Natural killer cell (primary cell): ENCODE results near the gene THSD7B. TPM values are rescaled to one million over a fixed set of nuclear protein-coding genes. Genes with fewer than 3 reads are reported as not detected.

Source experiments
- ATAC-seq, 3 donors: fragments of 150-1000 bp in 2 of 3; fragments of 200-7000 bp in 1 of 3; cut with Tn5 transposase; 1 replicate in 1 of 3; 2 replicates in 2 of 3; pipeline ENCODE4 v1.10.0; 2021; ENCODE audit warnings: mild to moderate bottlenecking in 2 of 3, moderate library complexity in 2 of 3
- DNase-seq, 2 donors: peaks; one replicate each; pipeline versions ENCODE4 v3.0.0 to v3.0.0-alpha.2; 2013 to 2021; ENCODE audit warnings: mixed read lengths in 1 of 2
- H3K27ac ChIP-seq: one replicate; pipeline ENCODE4 v1.5.1; 2013; ENCODE audit warnings: mild to moderate bottlenecking, low read length
- H3K27me3 ChIP-seq: one replicate; pipeline ENCODE4 v1.6.1; 2013; ENCODE audit warnings: low read length; ENCODE audit not compliant: control insufficient read depth, insufficient read depth
- H3K36me3 ChIP-seq: one replicate; pipeline ENCODE4 v1.6.1; 2013; ENCODE audit warnings: low read length; ENCODE audit not compliant: control insufficient read depth, insufficient read depth
- H3K4me1 ChIP-seq: one replicate; pipeline ENCODE4 v1.6.1; 2013; ENCODE audit warnings: low read length; ENCODE audit not compliant: control insufficient read depth, insufficient read depth
- H3K4me3 ChIP-seq: one replicate; pipeline ENCODE4 v1.5.1; 2013; ENCODE audit warnings: low read length
- H3K9me3 ChIP-seq: one replicate; pipeline ENCODE4 v1.6.1; 2013; ENCODE audit warnings: low read length; ENCODE audit not compliant: control insufficient read depth, insufficient read depth
- H3K27ac Mint-ChIP-seq, 2 donors: one replicate each; pipeline ENCODE4 v1.8.0; 2022; ENCODE audit warnings: mild to moderate bottlenecking in 2 of 2, mixed read lengths in 2 of 2, moderate library complexity in 1 of 2
- H3K27me3 Mint-ChIP-seq, 2 donors: one replicate each; pipeline ENCODE4 v1.8.0; 2022; ENCODE audit warnings: low read depth in 2 of 2, mixed read lengths in 2 of 2
- H3K36me3 Mint-ChIP-seq: one replicate; pipeline ENCODE4 v1.8.0; 2022; ENCODE audit warnings: mixed read lengths
- H3K4me1 Mint-ChIP-seq, 2 donors: one replicate each; pipeline ENCODE4 v1.8.0; 2022; ENCODE audit warnings: mixed read lengths in 2 of 2
- H3K4me3 Mint-ChIP-seq: one replicate; pipeline ENCODE4 v1.8.0; 2022; ENCODE audit warnings: mild to moderate bottlenecking, moderate library complexity, mixed read lengths
- H3K9me3 Mint-ChIP-seq, 2 donors: one replicate each; pipeline ENCODE4 v1.8.0; 2022; ENCODE audit warnings: mixed read lengths in 2 of 2
- CTCF ChIP-seq: fragments of 200-600 bp; IDR thresholded peaks from one replicate; pipeline ENCODE4 v1.8.0; 2022; ENCODE audit warnings: antibody characterized with exemption
- WGBS: methylation state at CpG from one replicate; pipeline ENCODE4 v1.1.7; 2013; ENCODE audit warnings: missing lambda C conversion rate; ENCODE audit not compliant: insufficient coverage; 5-methylcytosine and 5-hydroxymethylcytosine counted together
- intact Hi-C: fragments of 100-400 bp; cut with micrococcal nuclease; formaldehyde crosslinking; loops from one replicate; pipeline ENCODE4 v1.14.2; 2022
- total RNA-seq, 4 donors: library from RNA; stranded (reverse); fragments of 120-200 nt in 1 of 4; gene quantifications; one replicate each; pipeline versions ENCODE4 v1.2.3 to v1.2.4, GENCODE V29; 2013 to 2022

THSD7B gene
- total RNA-seq, 3 donors from 2014 or later (not counting 1 experiment from before 2014, with no cell fraction given): not detected

DNA sequence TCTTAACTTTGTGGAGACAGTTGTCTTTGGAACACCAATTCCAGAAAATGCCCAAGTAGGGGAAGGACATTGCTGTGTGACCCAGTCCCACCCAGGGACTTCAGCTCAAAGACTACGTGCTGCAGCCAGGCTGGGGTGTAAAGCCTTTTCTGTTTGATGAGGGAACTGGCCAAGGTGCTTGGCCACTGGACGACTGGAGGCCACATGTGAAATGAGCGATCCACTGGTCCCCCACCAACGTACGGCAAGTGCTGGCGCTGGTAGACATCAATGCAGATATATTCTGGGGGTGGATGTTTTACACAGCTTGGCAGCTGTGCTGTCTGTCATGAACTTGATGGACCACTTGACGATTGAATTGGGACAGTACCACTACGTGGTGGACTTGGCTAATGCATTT is 616.4 kb downstream of the THSD7B start:
- Histone ChIP-seq H3K27ac (no peak overlapping the region), H3K4me1 (no peaks in the 10 kb centered on the region), H3K27me3 (no peaks in the 10 kb centered on the region), H3K36me3 (no peaks in the 10 kb centered on the region), H3K9me3 (peaks cover 36% of the 10 kb centered on the region), H3K4me3 (no peak overlapping the region)
- H3K27ac Mint-ChIP-seq: no peak overlapping the region
- DNase-seq (no peak), ATAC-seq (no peak)
- no peak overlapping the region for H3K4me3 Mint-ChIP-seq
- intact Hi-C loops: no loop called here
- H3K9me3 Mint-ChIP-seq: peaks cover 3% of the 10 kb centered on the region in 2 donors
- H3K27me3 Mint-ChIP-seq: no peaks in the 10 kb centered on the region
- no peaks in the 10 kb centered on the region for H3K36me3 Mint-ChIP-seq
- H3K4me1 Mint-ChIP-seq: no peaks in the 10 kb centered on the region
- no peak for TF ChIP-seq CTCF
- WGBS: 91% methylated on average over 8 of the region's 8 CpGs

GRCh38 chr2:137383391-137383790 is 618.0 kb downstream of the THSD7B start:
- Histone ChIP-seq H3K4me1 (no peaks in the 10 kb centered on the region), H3K27me3 (no peaks in the 10 kb centered on the region), H3K9me3 (peaks cover 36% of the 10 kb centered on the region), H3K27ac (no peak overlapping the region), H3K4me3 (no peak overlapping the region), H3K36me3 (no peaks in the 10 kb centered on the region)
- H3K36me3 Mint-ChIP-seq: no peaks in the 10 kb centered on the region
- no peaks in the 10 kb centered on the region for H3K4me1 Mint-ChIP-seq
- ATAC-seq: no peak
- WGBS: 92% methylated on average over 7 of the region's 7 CpGs
- peaks cover 3 to 7% of the 10 kb centered on the region in 2 donors for H3K9me3 Mint-ChIP-seq
- intact Hi-C loops: no loop called here
- H3K27me3 Mint-ChIP-seq: no peaks in the 10 kb centered on the region
- no peak overlapping the region for H3K4me3 Mint-ChIP-seq
- no peak for TF ChIP-seq CTCF
- no peak overlapping the region for H3K27ac Mint-ChIP-seq
- DNase-seq: peak in 1 of 2 donors; percentile 15

DNA sequence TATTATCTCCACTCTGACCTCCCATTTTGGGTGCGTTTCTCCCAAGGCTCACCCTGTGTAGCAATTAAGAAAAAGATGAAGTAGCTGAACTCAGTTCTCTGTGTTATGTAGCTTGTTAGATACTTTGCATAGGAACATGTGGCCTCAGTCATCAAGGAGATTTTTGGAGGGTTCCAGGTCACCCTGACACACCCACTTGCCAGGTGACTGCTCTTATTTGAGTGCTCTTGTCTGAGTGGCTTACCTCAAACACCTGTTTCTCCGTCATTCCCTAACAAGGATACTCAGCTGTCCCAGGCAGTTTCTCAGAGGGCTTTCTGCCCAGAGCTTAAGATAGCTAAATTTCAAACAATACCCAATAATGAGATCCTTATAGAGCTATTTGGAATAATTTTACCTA is 621.7 kb downstream of the THSD7B start:
- intact Hi-C loops: no loop called here

More for the DNA sequence above, 621.7 kb downstream of the THSD7B start:
- ATAC-seq (no peak), DNase-seq (no peak)
- Mint-ChIP-seq H3K36me3 (no peaks in the 10 kb centered on the region), H3K4me1 (no peaks in the 10 kb centered on the region), H3K9me3 (peaks cover 11 to 15% of the 10 kb centered on the region in 2 donors), H3K27me3 (no peaks in the 10 kb centered on the region), H3K27ac (no peak overlapping the region), H3K4me3 (no peak overlapping the region)
- H3K4me3 ChIP-seq: no peak overlapping the region
- H3K4me1 ChIP-seq: no peaks in the 10 kb centered on the region
- no peak overlapping the region for H3K27ac ChIP-seq
- H3K36me3 ChIP-seq: no peaks in the 10 kb centered on the region
- H3K9me3 ChIP-seq: peaks cover 22% of the 10 kb centered on the region
- H3K27me3 ChIP-seq: no peaks in the 10 kb centered on the region
- no peak for TF ChIP-seq CTCF
- WGBS: 90% methylated on average over 2 of the region's 2 CpGs
